HepG2 (cell line): ENCODE measurements around the gene C2orf15. TPM values are rescaled to one million over a fixed set of nuclear protein-coding genes. Genes with fewer than 3 reads are reported as not detected.

ENCODE experiments used
- ARID3A ChIP-seq: IDR thresholded peaks from 2 replicates; pipeline ENCODE4 v1.6.1; 2012; ENCODE audit warnings: low read depth, low read length, improper control_type of control experiment
- FUBP1 ChIP-seq: sonication (generic); formaldehyde crosslinking; IDR thresholded peaks from 2 replicates; pipeline ENCODE4 v1.5.1; 2020; ENCODE audit warnings: missing genetic modification reagents, mild to moderate bottlenecking, borderline replicate concordance
- HDAC1 ChIP-seq: sonication (generic); formaldehyde crosslinking; IDR thresholded peaks from 2 replicates; pipeline ENCODE4 v1.5.1; 2020; ENCODE audit warnings: mild to moderate bottlenecking, missing genetic modification reagents
- POLR2A ChIP-seq, 2 experiments: IDR thresholded peaks; 2 replicates each; pipeline ENCODE4 v1.6.1; 2011; ENCODE audit warnings: low read depth in 2 of 2, low read length in 2 of 2, mild to moderate bottlenecking in 1 of 2, moderate library complexity in 1 of 2; ENCODE audit not compliant: insufficient read depth in 1 of 2
- SOX13 ChIP-seq, 3 experiments: fragments of 450-650 bp in 1 of 3; sonication (generic) in 1 of 3; formaldehyde crosslinking in 1 of 3; IDR thresholded peaks in 2 of 3; conservative IDR thresholded peaks in 1 of 3; 2 replicates each; pipeline versions ENCODE4 v1.5.0 to v1.6.1; 2016 to 2020; ENCODE audit warnings: antibody characterized with exemption in 1 of 3, mild to moderate bottlenecking in 1 of 3, missing compliant biosample characterization in 1 of 3, missing genetic modification reagents in 1 of 3, moderate library complexity in 1 of 3
- TARDBP ChIP-seq: sonication (generic); formaldehyde crosslinking; IDR thresholded peaks from 2 replicates; pipeline ENCODE4 v1.8.0; 2022; ENCODE audit warnings: mild to moderate bottlenecking, missing genetic modification reagents
- UBTF ChIP-seq: sonication (generic); formaldehyde crosslinking; IDR thresholded peaks from 2 replicates; pipeline ENCODE4 v1.4.0; 2020; ENCODE audit warnings: mild to moderate bottlenecking, missing genetic modification reagents
- ZBTB20 ChIP-seq: sonication (generic); formaldehyde crosslinking; IDR thresholded peaks from 2 replicates; pipeline ENCODE4 v1.8.1; 2023; ENCODE audit warnings: missing genetic modification reagents, low read depth, mild to moderate bottlenecking, borderline replicate concordance
- ZBTB4 ChIP-seq: sonication (generic); formaldehyde crosslinking; IDR thresholded peaks from 2 replicates; pipeline ENCODE4 v1.4.0; 2020; ENCODE audit warnings: missing genetic modification reagents, mild to moderate bottlenecking, borderline replicate concordance
- ZNF235 ChIP-seq: sonication (generic); formaldehyde crosslinking; IDR thresholded peaks from 2 replicates; pipeline ENCODE4 v1.8.1; 2023; ENCODE audit warnings: mild to moderate bottlenecking, missing genetic modification reagents, borderline replicate concordance
- ZSCAN12 ChIP-seq: sonication (generic); formaldehyde crosslinking; IDR thresholded peaks from 2 replicates; pipeline ENCODE4 v1.9.0; 2021; ENCODE audit warnings: mild to moderate bottlenecking, missing genetic modification reagents
- polyA plus RNA-seq, 8 experiments: library from polyadenylated mRNA; depleted of rRNA in 3 of 8; stranded (reverse) in 7 of 8; unstranded in 1 of 8; fragments of >200 nt; fragmentation: Illumina TruSeq in 4 of 8; extraction: Trizol in 4 of 8; gene quantifications; 2 replicates each; pipeline versions ENCODE4 v1.2.1 to v1.2.3, GENCODE V29; 2011 to 2016; ENCODE audit warnings: low read depth in 4 of 8, missing spikeins in 1 of 8, mixed read lengths in 1 of 8; ENCODE audit not compliant: insufficient read depth in 1 of 8
- total RNA-seq, 5 experiments: library from RNA; depleted of rRNA; stranded (reverse); fragments of >200 nt; fragmentation: Illumina TruSeq; extraction: Trizol; gene quantifications; 2 replicates each; pipeline ENCODE4 v1.2.3, GENCODE V29; 2016; ENCODE audit warnings: low read depth in 1 of 5
- TF ChIP-seq, protein P1 (sequence below): sonication (generic); formaldehyde crosslinking; IDR thresholded peaks from 2 replicates; pipeline ENCODE4 v1.8.1; 2023; ENCODE audit warnings: missing genetic modification reagents, inconsistent platforms, borderline replicate concordance
- TF ChIP-seq, protein P2 (sequence below): IDR thresholded peaks from 2 replicates; pipeline ENCODE4 v1.6.1; 2016; ENCODE audit warnings: low read depth, control low read depth
- TF ChIP-seq, protein P3 (sequence below): IDR thresholded peaks from 2 replicates; pipeline ENCODE4 v1.6.1; 2016; ENCODE audit warnings: missing compliant biosample characterization, missing genetic modification reagents, borderline replicate concordance

The C2orf15 gene
- total and polyA plus RNA-seq, 2 of the 13 experiments (the other 11 are each of a cell fraction or from before 2014, with no cell fraction given), result 5.5 to 8.3 TPM

GRCh38 chr2:99183025-99183424, 41.5 kb downstream of the C2orf15 start (continued):
- TF ChIP-seq, protein P1, sequence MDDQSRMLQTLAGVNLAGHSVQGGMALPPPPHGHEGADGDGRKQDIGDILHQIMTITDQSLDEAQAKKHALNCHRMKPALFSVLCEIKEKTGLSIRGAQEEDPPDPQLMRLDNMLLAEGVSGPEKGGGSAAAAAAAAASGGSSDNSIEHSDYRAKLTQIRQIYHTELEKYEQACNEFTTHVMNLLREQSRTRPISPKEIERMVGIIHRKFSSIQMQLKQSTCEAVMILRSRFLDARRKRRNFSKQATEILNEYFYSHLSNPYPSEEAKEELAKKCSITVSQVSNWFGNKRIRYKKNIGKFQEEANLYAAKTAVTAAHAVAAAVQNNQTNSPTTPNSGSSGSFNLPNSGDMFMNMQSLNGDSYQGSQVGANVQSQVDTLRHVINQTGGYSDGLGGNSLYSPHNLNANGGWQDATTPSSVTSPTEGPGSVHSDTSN, result no peak
- TF ChIP-seq, protein P2, sequence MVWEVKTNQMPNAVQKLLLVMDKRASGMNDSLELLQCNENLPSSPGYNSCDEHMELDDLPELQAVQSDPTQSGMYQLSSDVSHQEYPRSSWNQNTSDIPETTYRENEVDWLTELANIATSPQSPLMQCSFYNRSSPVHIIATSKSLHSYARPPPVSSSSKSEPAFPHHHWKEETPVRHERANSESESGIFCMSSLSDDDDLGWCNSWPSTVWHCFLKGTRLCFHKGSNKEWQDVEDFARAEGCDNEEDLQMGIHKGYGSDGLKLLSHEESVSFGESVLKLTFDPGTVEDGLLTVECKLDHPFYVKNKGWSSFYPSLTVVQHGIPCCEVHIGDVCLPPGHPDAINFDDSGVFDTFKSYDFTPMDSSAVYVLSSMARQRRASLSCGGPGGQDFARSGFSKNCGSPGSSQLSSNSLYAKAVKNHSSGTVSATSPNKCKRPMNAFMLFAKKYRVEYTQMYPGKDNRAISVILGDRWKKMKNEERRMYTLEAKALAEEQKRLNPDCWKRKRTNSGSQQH (CRISPR knock-in tag), result 0 out of 2 replicates have a peak, but pooled peaks have one; percentile 61
- TF ChIP-seq ARID3A (peak; percentile 63), UBTF (CRISPR knock-in tag) (no peak), TARDBP (CRISPR knock-in tag) (no peak; the same call in 1 of the 2 replicates), SOX13 (IDR thresholded peaks at IDR 0.05) (no peak), SOX13 (CRISPR knock-in tag; conservative IDR thresholded peaks at IDR 0.05 in 1 of 2, IDR thresholded peaks at IDR 0.05 in 1 of 2) (peak in 1 of 2 experiments; percentile 57; a peak in 1 of 4 replicates), ZBTB20 (CRISPR knock-in tag) (no peak), POLR2A (IDR thresholded peaks at IDR 0.05; ENCODE audit: insufficient read depth in 1 of 2, low read depth in 2 of 2, low read length in 2 of 2) (no peak), ZSCAN12 (no peak), HDAC1 (CRISPR knock-in tag) (0 out of 2 replicates have a peak, but pooled peaks have one; percentile 14), FUBP1 (CRISPR knock-in tag) (no peak), ZNF235 (CRISPR knock-in tag) (no peak), ZBTB4 (no peak)
- TF ChIP-seq, protein P3, sequence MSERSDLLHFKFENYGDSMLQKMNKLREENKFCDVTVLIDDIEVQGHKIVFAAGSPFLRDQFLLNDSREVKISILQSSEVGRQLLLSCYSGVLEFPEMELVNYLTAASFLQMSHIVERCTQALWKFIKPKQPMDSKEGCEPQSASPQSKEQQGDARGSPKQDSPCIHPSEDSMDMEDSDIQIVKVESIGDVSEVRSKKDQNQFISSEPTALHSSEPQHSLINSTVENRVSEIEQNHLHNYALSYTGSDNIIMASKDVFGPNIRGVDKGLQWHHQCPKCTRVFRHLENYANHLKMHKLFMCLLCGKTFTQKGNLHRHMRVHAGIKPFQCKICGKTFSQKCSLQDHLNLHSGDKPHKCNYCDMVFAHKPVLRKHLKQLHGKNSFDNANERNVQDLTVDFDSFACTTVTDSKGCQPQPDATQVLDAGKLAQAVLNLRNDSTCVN, result peak; percentile 95
